ENCODE measurements around the gene LSM14A. TPM values are rescaled to one million over a fixed set of nuclear protein-coding genes. Genes with fewer than 3 reads are reported as not detected.

The LSM14A gene
- total and polyA plus RNA-seq, 9 of the 15 experiments (the other 6 are each of a cell fraction or from before 2014, with no cell fraction given), result 19.5 to 150 (median 95.1) TPM

DNA sequence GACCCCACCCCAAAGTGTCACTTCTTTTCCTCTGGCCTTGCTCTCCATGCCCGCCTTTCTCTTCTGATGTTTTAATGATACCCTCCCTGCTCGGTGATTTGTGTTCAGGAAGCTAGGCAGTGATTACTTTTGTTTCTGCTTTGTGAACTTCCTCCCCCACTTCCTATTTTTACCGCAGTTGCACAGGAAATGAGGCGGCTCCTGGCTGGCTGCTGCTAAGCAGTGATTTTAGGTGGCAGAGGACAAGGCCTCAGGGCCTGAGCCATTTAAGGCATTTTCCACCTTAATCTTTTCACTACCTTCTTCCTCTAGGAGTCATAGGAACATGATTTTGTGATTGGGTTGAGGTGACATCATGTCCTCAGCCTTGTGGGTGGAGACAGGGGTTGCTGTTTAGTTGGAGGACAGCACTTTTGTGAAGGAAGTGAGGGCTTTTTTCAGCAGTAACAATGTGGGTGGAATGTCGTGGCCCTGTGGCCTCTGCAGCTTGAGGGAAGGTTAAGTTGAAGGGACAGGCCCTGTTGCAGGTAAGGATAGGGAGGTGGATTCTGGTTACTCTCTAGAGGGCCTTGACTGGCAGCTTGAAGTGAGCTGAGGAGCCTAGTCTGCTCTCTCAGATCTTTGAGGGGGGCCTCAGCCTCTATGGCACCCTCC, 97.8 kb downstream of the LSM14A start:
- Histone ChIP-seq H2AFZ (ENCODE audit: low read depth, low read length) (no peak overlapping the region), H3K36me3 (ENCODE audit: control insufficient read depth, insufficient read depth, low read length) (no peaks in the 10 kb centered on the region), H3K27me3 (ENCODE audit: control insufficient read depth in 2 of 2, insufficient read depth in 2 of 2, low read length in 2 of 2) (no peaks in the 10 kb centered on the region), H3K27ac (ENCODE audit: extremely low read depth, low read depth, low read length) (peak overlapping the region; percentile 34; the same call in 1 of the 3 replicates), H3K9ac (ENCODE audit: insufficient read depth in 1 of 2, low read depth in 2 of 2, low read length in 2 of 2) (peak overlapping the region in 1 of 2 experiments; percentile 3; a peak in 1 of 4 replicates), H3K79me2 (ENCODE audit: control insufficient read depth, insufficient read depth, low read length) (peaks cover 24% of the 10 kb centered on the region), H3K4me1 (replicated peaks in 1 of 2; ENCODE audit: control insufficient read depth in 2 of 2, insufficient read depth in 2 of 2, low read length in 2 of 2) (peaks cover 0 to 14% of the 10 kb centered on the region in 2 experiments; a peak in 4 of 5 replicates), H3K4me3 (no peak overlapping the region), H4K20me1 (replicated peaks; ENCODE audit: control insufficient read depth, insufficient read depth, low read length) (peaks cover 33% of the 10 kb centered on the region), H3K9me3 (replicated peaks; ENCODE audit: control insufficient read depth, insufficient read depth, low read depth, low read length) (no peaks in the 10 kb centered on the region), H3K9me1 (ENCODE audit: control insufficient read depth, insufficient read depth, low read length) (no peaks in the 10 kb centered on the region), H3K4me2 (ENCODE audit: insufficient read depth, low read length) (no peak overlapping the region)
- ATAC-seq, result peak; percentile 88
- ChIA-PET POLR2A (interaction anchor here (1.6 to 5.3 kb wide), 2 partner anchors 9 to 12 kb away, joined by 4 to 21 read pairs; no protein-coding TSS in a partner anchor), CTCF (ENCODE audit: low intra/inter-chr PET ratio) (no interaction called here)
- peak in 1 of 4 experiments; percentile 53 for DNase-seq (ENCODE audit: extremely low read depth in 1 of 4, low spot score in 3 of 4)
- WGBS (ENCODE audit: insufficient coverage, low coverage, missing lambda C conversion rate), result 16% methylated on average over 5 of the region's 5 CpGs
- no TSS peak for BruUV-seq (replicated peaks)
- peak; percentile 73 for FAIRE-seq
- intact Hi-C loops (cut with micrococcal nuclease) (no loop called here), in situ Hi-C loops (cut with MboI) (no loop called here)
- no peak for TF ChIP-seq ZNF274 (IDR thresholded peaks at IDR 0.05; ENCODE audit: borderline replicate concordance, low read depth, low read length)
- no peak for TF ChIP-seq IRF2 (CRISPR knock-in tag; IDR thresholded peaks at IDR 0.05)
- TF ChIP-seq ZNF174 (CRISPR knock-in tag; IDR thresholded peaks at IDR 0.05), result no peak
- no peak for TF ChIP-seq ZNF431 (CRISPR knock-in tag; IDR thresholded peaks at IDR 0.05)
- TF ChIP-seq, protein P1, sequence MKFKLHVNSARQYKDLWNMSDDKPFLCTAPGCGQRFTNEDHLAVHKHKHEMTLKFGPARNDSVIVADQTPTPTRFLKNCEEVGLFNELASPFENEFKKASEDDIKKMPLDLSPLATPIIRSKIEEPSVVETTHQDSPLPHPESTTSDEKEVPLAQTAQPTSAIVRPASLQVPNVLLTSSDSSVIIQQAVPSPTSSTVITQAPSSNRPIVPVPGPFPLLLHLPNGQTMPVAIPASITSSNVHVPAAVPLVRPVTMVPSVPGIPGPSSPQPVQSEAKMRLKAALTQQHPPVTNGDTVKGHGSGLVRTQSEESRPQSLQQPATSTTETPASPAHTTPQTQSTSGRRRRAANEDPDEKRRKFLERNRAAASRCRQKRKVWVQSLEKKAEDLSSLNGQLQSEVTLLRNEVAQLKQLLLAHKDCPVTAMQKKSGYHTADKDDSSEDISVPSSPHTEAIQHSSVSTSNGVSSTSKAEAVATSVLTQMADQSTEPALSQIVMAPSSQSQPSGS (CRISPR knock-in tag; IDR thresholded peaks at IDR 0.05), result no peak
- no peak for TF ChIP-seq POLR2G (IDR thresholded peaks at IDR 0.05; ENCODE audit: low read depth, low read length)
- TF ChIP-seq KAT7 (CRISPR knock-in tag; IDR thresholded peaks at IDR 0.05; ENCODE audit: borderline replicate concordance), result no peak
- TF ChIP-seq RBM34 (IDR thresholded peaks at IDR 0.05; ENCODE audit: borderline replicate concordance, insufficient read depth, low read length), result no peak
- no peak for TF ChIP-seq ESRRB (CRISPR knock-in tag; IDR thresholded peaks at IDR 0.05; ENCODE audit: borderline replicate concordance)
- no peak for TF ChIP-seq DMBX1 (CRISPR knock-in tag; IDR thresholded peaks at IDR 0.05; ENCODE audit: borderline replicate concordance)
- no peak for TF ChIP-seq ZNF324 (CRISPR knock-in tag; IDR thresholded peaks at IDR 0.05)
- TF ChIP-seq FOXK1 (CRISPR knock-in tag; IDR thresholded peaks at IDR 0.05; ENCODE audit: borderline replicate concordance), result no peak
- no peak for TF ChIP-seq TAF9B (IDR thresholded peaks at IDR 0.05; ENCODE audit: partially characterized antibody)
- no peak for TF ChIP-seq POLR2A (conservative IDR thresholded peaks at IDR 0.05)
- no peak for TF ChIP-seq ZKSCAN3 (CRISPR knock-in tag; IDR thresholded peaks at IDR 0.05)
- peak; percentile 72 for TF ChIP-seq HDAC3 (IDR thresholded peaks at IDR 0.05; ENCODE audit: borderline replicate concordance, partially characterized antibody)
- no peak for TF ChIP-seq HLTF (IDR thresholded peaks at IDR 0.05)
- TF ChIP-seq HMG20B (CRISPR knock-in tag; IDR thresholded peaks at IDR 0.05), result no peak
- TF ChIP-seq EP400 (IDR thresholded peaks at IDR 0.05), result peak; percentile 43; the same call in 1 of the 2 replicates
- no peak for TF ChIP-seq SAFB (IDR thresholded peaks at IDR 0.05; ENCODE audit: borderline replicate concordance, low read depth, low read length)
- TF ChIP-seq, protein P2, sequence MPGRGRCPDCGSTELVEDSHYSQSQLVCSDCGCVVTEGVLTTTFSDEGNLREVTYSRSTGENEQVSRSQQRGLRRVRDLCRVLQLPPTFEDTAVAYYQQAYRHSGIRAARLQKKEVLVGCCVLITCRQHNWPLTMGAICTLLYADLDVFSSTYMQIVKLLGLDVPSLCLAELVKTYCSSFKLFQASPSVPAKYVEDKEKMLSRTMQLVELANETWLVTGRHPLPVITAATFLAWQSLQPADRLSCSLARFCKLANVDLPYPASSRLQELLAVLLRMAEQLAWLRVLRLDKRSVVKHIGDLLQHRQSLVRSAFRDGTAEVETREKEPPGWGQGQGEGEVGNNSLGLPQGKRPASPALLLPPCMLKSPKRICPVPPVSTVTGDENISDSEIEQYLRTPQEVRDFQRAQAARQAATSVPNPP (IDR thresholded peaks at IDR 0.05; ENCODE audit: borderline replicate concordance, insufficient read depth, insufficient read length), result no peak
- no peak for TF ChIP-seq PTRF (tag; IDR thresholded peaks at IDR 0.05)
- no peak for TF ChIP-seq YBX1 (IDR thresholded peaks at IDR 0.05)
- no peak for TF ChIP-seq U2AF1 (optimal IDR thresholded peaks at IDR 0.05; ENCODE audit: low read depth, low read length)

Data from K562 (cell line).